HCEC 1CT (cell line): Measurements from ENCODE around the gene ZFAND2A.
"Not testable (repeated sequence)": the region's sequence is repeated elsewhere in the genome, so short reads cannot be mapped to it uniquely, and the experiment has no call there.

Experiments
- DNase-seq: peaks from one replicate; pipeline ENCODE4 v3.0.0-alpha.2; 2017

Gene ZFAND2A

GRCh38 chr7:1150400-1151002, 9.5 kb downstream of the ZFAND2A start:
- no peak for DNase-seq

GRCh38 chr7:1149351-1149794, 10.6 kb downstream of the ZFAND2A start:
- DNase-seq = no peak

GRCh38 chr7:1147873-1148272, 12.1 kb downstream of the ZFAND2A start:
- DNase-seq = not testable (repeated sequence)

- DNase-seq = no peak
Observed at GRCh38 chr7:1144269-1144771, 15.7 kb downstream of the ZFAND2A start.

DNA sequence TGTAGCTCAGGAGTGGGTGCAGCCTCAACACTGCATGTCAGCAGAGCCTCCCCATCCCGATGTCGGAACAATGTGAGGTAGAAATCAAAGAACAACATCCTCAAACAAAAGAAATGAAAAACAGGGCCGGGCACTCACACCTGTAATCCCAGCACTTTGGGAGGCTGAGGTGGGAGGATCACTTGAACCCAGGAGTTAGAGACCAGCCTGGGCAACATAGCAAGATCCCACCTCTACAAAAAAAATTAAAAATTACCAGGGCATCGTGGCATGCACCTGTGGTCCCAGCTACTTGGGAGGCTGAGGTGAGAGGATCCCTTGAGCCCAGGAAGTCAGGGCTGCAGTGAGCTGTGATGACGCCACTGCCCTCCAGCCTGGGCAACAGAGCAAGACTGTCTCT, 17.0 kb downstream of the ZFAND2A start:
- not testable (repeated sequence) for DNase-seq

DNA sequence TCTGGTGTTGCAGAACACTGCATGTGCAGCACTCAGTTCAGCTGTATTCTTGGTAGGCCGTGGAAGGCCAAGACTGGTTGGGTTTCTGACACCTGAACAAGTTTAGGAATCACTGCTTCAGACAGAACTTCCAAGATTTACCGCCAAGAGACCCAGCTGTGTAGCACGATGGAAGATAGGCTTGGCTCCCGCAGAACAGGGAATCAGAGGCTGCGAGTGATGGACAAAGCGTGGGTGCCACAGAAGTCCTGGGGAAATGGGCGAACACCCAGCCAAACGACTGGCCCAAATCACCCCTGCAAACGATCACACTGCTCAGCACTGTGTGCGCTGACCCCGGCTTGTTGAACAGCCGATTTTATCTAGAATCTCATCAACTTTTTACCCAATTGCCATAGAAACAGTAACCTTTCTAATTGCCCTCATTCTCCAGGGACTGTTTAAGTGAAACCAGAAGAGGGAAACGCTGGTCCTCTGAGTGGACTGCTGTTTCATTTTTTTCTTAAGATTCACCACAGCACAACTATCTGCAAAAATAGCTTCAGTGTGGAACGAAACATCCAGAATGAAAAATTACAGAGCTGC, 17.9 kb downstream of the ZFAND2A start:
- no peak for DNase-seq

- DNase-seq = no peak
Observed at GRCh38 chr7:1141651-1142050, 18.3 kb downstream of the ZFAND2A start.

DNA sequence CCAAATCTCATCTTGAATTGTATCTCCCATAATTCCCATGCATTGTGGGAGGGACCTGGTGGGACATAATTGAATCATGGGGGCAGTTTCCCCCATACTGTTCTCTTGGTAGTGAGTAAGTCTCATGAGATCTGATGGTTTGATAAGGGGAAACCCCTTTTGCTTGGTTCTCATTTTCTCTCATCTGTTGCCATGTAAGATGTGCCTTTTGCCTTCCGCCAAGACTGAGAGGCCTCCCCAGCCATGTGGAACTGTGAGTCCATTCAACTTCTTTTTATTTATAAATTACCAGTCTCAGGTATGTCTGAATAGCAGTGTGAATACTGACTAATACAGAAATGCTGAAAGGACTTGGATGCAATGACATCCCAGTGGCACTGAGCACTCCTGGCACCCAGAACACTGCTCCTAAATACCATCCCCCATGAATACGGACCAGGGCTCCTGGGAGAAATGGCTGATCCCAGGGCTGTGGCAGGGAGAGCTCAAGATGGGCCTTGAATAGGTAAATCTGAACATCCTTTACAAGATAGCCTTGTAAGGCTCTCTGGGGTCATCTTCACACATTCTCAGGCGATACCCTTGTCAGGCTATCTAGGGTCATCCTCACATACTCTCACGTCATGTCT, 19.4 kb downstream of the ZFAND2A start:
- no peak for DNase-seq

- DNase-seq = no peak
Observed at GRCh38 chr7:1137517-1138167, 22.4 kb downstream of the ZFAND2A start.

GRCh38 chr7:1136841-1137516, 23.0 kb downstream of the ZFAND2A start:
- no peak for DNase-seq

DNA sequence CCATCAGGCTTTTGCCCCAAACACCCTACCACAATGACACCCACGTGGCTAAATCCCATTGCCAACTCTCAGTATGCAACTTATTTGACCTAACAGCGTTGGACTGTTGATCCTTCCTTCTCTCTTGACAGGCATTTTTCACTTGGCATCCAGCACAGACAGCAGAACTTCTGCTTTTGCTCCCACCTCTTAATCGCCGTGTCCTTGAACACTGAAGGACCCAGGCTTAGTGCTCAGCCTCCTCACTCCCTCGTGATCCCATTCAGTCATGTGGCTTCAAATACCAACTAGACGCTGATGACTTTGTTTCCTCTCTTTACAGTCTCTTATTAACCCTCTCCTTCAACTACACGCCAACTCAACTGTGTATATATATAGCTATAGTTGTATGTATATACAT, 25.0 kb downstream of the ZFAND2A start:
- DNase-seq = no peak

DNA sequence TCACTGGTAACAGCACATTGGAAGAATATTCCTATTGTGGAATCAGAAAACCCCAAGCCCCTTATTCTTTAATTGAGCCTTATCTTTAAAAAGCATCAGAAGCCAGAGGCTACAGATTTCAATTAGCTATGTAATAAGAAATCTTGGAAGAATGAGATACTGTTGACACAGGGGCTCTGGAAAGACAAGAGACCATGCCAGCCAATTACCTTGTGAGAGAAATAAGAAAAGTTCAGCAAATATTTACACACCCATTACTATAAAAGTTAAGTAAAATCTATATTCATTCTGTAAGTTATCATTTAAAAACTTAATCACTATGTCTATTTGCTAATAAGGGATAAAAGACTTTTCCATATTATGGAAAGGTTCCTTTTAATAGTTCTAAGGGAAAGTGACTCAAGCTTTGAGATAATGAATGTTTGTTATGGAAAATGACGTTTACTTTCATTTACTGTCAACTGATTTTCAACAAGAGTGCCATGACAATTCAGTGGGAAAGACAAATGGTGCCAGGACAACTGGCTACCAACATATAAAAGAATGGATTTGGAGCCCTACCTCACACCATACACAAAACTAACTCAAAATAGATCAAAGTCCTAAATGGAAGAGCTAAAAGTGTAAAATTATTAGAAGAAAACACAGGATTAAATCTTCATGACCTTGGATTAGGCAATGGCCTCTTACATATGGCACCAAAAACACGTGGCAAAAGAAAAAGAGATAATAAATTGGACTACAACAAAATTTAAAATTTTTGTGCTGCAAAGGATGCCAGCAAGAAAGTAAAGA, 28.3 kb downstream of the ZFAND2A start:
- DNase-seq = no peak

GRCh38 chr7:1130021-1130990, 29.7 kb downstream of the ZFAND2A start:
- no peak for DNase-seq

GRCh38 chr7:1129431-1129830, 30.6 kb downstream of the ZFAND2A start:
- no peak for DNase-seq

GRCh38 chr7:1127001-1127400, 33.0 kb downstream of the ZFAND2A start:
- DNase-seq = no peak

DNA sequence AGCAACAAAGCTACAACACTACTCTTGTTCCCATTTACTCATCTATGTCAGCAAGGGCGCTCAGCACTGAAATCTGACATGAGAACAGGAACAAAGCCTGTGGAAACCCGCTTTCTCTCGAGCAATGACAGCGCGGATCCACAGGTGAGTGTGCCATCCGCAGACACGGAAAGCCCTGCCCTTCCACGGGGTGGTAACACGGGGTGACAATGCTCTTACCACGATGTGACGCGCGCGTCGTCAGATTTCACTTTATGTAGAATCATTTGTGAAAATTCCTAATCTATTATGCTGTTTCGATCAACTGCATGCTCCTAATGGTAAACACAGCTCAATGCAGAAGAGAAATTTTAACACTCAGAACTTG, 34.4 kb downstream of the ZFAND2A start:
- DNase-seq = no peak

GRCh38 chr7:1124816-1125602, 35.0 kb downstream of the ZFAND2A start:
- no peak for DNase-seq

DNA sequence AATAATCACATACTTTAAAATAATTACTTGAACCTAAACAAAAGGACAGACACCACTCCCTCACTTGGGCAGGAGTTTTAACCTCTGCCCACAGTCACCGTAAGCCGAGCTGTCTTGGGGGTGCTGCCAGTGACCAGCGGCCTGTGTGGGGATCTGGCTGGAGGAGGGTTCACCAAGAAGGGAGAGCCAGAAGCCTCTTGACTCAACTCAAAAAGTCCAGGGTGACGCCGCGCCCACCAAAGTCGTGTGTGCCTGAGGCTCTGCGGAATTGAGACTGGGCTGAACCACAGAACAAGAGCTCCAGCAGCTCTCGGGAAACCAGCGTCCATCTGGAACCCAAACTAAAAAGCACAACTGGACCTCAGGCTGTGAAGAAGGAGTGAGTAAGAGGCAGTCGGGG, 35.8 kb downstream of the ZFAND2A start:
- no peak for DNase-seq

DNA sequence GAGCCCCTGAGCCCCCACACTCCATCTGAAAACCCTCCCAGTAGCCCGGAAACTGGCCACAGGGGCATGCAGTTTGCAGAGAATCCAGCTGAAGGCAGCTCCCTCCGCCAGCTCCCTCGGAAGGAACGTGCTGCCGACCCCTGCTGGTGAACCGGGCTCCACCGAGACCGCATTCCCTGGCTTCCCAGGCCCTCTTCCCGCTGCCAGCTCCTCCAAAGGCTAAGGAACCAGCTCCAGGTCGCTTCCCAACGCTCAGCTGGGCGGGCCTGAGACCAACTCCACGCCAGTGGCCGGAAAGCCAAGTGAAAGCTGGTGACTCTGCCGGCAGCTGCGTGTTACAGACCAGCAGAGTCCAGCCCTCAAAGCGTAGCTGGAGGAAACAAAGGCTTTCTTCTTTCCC, 36.3 kb downstream of the ZFAND2A start:
- DNase-seq = peak; percentile 38

GRCh38 chr7:1122832-1123501, 37.0 kb downstream of the ZFAND2A start:
- DNase-seq = no peak
